Activated CD8-positive, alpha-beta memory T cell treated with anti-CD3 and anti-CD28 coated beads for 1 hour (primary cell): ENCODE results near the gene TUBA4B.
"Not testable (repeated sequence)": the region's sequence is repeated elsewhere in the genome, so short reads cannot be mapped to it uniquely, and the experiment has no call there.

Experiments
- DNase-seq, 2 donors: peaks; one replicate each; pipeline ENCODE4 v3.0.0-alpha.2; 2020; ENCODE audit warnings: low read depth in 1 of 2; ENCODE audit errors: extremely low read depth in 1 of 2

Gene TUBA4B

DNA sequence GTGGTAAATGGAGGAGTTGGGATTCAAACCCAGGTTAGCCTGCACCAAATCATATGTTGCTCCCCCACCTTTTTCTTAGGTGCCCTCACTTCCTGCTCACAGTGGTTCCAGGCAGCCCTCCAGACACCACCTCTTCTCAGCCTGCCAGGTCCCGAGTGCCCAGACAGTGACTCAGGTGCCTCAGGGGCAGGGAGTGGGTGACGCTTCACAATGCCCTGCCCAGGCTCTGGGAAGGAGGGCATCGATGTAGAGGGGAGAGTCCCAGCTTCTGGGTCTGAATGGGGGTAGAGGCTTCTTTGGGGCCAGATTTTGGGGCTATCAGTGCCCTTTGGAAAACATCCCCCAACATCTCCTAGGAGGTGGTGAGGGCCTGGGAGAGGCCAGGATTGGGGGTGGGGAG lies 20.9 kb downstream of the TUBA4B start:
- DNase-seq: no peak

DNA sequence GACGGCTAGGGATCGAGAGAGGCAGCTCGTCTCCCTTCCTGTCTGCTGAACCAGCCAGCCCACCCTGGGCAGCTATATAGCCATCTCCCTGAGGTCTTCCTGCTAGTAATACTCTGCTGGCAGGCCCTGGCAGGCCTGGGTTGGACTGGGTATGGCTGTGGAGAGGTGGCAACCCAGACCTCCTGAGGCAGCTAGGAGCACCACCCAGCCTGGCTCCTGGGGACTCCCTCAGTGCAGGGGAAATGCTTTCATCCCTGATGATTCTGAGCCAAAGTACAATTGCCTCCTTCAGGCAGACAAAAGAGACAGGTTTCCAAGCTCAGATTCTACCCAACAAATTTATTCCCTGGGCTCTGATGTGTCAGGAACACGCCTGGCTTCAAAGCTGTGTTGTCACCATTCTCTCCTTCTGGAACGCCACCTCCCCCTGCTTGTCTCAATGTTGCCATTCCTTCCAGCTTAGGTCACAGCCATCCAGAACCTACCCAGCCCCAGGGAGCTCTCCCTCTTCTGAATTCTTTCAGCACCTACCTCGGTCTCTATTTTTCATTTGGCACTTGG lies 21.4 kb downstream of the TUBA4B start:
- DNase-seq: no peak

DNA sequence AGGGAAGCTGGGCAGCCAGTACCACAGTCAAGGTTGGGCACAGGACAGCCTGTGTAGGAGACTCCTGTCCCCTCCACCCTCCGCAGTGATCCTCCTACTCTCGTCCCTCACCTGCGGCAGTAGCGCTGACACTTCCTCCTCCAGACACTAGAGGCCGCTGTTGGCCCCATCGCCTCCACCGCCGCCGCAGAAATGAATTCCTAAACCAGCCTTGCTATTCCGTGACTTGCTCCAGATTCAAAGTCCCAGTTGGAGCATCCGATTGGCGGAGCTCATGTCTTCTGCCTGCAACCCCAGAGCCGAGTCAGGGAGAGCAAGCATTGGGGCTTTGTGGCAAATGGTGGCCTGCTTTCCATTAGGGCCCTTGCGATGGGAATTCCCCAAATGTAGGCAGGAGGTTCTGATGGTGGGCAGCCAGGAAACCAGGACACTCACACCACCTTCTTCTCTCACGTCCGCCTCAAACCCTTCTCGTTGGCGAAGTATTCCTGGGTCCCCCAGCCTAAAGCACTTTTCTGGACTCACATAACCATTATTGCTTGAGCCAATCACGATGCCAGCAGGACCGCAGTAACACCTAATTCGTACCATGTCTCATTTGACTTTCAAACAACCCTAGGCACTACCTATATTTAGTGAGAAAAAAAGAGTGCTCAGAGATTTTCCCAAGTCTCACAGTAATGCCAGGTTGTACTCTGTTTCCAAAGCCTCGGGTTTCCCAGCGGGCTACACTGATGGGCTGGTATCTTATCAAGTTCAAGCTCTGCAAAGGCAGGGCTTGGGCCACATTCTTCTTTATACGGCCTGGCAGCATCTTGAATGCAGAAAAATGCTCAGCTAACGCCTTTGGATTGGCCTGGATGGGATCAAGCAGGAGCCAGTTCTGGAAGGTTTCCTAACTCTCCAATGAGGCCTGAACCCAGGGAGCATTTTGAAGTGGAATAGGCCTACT lies 24.9 kb downstream of the TUBA4B start:
- DNase-seq: peak in 1 of 2 donors; percentile 62

DNA sequence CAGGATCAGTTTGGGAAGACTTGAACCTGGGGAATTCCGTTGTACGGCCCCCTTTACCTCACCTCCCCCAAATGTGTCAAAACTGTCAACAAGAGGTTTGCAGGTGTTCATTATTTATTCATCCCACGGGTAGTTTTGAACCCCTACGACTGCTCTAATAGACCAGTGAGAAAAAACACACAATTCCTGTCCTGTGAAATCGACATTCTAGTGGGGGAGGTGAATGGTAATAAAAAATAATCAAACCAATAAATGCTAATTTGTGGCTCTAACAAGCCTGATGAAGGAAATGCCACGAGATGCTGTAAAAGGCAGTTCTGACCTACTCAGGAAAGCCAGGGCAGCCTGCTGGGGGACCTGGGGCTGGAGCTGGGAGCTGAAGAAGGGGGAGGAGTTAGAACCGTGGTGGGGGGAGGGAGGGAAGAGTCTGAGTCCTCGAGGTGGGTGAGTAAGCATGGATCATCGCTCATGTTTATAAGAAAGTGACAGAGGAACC lies 25.7 kb downstream of the TUBA4B start:
- DNase-seq: no peak

DNA sequence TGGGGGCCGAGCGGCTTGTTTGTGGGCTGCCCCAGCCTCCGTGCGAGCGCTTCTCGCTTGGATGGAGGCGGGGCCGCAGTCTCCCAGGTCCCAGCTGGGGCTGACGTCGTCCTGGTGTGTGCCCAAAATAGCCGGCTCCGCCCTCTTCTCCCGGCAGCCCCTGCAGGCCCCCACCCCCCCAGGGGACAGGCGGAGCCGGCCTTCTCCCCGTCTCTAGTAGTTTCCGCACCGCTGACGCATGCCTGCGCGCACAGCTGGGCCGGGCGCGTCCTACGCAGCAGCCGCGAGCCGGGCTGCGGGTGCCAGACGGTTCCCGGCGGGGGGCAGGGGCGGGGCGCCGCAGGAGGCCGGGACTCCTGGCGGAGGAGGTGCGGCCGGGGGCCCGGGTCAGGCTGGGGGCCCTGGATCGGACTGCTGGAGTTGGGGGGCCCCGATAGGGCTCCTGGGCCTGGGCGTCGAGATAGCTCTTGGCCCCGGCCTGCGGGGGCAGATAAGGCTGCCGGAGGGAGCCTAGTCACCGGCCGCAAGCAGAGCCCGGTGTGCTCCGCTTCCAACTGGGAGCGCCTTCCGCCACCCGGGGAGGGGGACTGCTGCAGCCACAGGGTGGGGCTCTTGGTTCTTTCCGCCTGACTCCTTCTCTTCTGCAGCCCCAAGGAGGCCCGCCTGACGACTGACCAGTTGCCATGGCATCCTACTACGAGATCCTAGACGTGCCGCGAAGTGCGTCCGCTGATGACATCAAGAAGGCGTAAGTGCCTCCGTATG lies 26.3 kb downstream of the TUBA4B start, which contains the start of gene DNAJB2:
TSS of gene DNAJB2 (plus strand) at position 216 of the 765 bp plus-strand sequence. CDS start at position 684, 468 bp downstream.
- peak; percentile 98 for DNase-seq

DNA sequence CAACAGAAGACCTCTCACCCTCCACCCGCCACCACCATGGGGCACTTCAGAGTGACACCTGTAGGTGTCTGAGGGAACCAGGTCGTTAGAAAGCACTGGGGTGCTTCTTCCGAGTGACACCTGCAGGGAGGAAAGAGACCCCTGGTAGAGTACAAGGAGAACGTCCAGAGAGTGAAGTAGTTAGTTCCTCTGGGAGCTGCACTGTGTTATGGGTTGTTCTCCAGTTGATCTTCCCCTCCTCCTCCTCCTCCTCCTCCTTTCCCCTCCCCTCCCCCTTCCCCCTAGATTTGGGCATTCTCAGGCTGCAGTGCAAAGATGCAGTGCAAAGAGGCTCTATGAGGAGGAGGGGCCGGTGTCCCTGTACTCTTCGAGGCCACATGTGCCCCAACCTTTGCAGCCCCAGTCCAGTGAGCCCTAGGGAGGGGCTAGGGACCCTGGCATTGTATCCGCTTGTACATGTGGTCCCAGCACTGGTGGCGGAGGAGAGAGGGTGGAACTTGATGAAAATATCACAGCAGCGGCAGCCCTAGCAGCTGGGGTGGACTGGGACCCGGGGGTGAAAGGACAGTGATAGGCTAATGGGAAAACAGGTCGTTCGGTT lies 27.0 kb downstream of the TUBA4B start:
- DNase-seq: no peak

DNA sequence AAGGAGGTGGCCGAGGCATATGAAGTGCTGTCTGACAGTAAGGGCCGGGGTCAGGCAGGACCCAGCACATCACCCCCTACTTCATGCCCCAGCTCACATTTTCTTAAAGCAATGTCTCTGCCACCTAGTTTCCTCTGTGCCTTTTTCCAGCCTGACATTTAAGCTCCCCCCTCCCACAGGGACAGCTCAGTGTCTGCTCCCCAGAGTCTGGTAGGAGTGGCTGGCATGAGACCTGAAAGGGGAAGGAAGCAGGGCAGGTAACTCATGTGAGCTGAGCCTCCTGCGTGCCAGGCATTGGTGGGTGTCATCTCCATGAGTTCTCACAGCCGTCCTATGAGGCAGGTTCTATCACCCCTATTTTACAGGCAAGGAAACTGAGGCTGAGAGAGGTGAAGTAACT lies 27.6 kb downstream of the TUBA4B start:
- DNase-seq: no peak

DNA sequence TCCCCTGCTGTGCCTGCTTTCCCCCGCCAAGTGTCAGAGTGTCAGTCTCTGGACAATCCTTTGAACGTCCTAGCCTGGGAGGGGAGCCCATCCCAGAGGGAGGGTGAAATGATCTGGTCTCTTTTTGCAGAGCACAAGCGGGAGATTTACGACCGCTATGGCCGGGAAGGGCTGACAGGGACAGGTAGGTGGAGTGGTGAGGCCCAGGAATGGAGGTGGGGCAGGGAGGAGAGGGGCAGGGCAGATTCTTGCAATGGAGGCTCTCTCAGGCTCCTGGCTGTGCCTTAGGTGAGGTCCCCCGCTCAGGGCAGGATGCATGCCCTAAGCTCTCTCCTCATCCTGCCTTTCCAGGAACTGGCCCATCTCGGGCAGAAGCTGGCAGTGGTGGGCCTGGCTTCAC lies 28.5 kb downstream of the TUBA4B start:
- no peak for DNase-seq

DNA sequence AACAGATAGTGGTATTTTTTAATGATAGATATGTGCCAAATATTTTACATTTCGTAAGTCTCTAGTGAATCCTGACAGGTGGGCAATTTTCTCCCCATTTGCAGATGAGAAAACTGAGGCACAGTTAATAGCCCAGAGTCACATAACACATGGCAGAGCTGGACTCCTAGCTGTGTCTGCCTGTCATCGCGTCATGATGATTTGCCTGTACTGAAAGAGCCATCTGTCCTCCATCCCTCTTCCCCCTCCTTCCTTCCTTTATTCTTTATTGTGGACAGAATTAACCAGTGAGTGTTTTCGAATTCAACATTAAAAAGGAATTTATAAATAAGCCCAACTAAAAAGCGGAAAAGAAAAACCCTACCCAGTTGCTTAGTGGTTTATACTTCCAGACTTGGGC lies 29.3 kb downstream of the TUBA4B start:
- no peak for DNase-seq

DNA sequence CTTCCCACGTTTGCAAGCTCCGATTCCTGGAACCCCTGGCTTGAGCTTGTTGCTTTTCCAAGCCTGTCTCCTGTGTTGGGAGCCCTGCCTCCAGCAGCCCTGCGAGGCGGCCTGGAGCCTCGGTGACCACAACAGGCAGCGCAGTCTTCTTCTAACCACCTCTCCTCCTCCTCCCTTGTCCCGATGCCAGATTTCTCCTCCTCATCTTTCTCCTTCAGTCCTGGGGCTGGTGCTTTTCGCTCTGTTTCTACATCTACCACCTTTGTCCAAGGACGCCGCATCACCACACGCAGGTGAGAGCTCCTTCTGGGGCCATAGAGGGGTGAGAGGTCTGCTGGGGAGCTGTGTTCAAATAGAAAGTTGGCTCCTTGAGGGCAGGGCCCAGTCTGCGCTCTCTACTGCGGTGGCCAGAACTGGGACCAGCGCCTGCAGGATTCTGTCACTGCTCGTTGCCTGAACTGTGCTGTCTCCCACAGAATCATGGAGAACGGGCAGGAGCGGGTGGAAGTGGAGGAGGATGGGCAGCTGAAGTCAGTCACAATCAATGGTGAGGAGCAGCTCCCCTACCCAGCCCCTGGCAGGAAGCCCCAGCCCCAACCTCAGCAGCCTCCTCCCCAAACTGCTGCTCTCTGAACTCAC lies 30.0 kb downstream of the TUBA4B start:
- DNase-seq: no peak

DNA sequence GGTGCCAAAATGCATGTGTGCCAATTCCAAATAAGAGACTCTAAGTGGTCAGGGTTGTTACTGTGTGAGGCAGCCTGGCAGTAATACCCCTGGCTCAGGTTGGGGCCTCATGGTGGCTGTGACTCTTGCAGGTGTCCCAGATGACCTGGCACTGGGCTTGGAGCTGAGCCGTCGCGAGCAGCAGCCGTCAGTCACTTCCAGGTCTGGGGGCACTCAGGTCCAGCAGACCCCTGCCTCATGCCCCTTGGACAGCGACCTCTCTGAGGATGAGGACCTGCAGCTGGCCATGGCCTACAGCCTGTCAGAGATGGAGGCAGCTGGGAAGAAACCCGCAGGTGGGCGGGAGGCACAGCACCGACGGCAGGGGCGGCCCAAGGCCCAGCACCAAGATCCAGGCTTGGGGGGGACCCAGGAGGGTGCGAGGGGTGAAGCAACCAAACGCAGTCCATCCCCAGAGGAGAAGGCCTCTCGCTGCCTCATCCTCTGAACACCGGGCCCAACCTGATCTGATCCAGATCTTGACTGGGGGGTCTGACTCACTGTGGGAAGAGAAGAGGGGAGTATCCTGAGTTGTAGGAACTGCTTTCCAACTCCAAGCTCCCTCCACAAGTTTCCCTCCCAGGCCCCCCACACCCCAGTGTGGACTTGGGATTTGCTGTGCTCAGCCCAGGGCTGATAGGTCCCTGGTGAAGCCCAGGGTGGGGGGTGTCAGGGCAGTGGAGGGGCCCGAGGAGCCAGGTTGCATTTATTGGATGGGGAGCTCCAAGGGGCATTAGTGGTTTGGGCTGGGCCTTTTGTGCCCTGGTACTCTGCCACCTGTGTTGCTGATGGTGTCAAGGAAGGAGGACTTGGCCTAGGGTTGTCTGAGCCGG lies 31.7 kb downstream of the TUBA4B start:
- DNase-seq: no peak

DNA sequence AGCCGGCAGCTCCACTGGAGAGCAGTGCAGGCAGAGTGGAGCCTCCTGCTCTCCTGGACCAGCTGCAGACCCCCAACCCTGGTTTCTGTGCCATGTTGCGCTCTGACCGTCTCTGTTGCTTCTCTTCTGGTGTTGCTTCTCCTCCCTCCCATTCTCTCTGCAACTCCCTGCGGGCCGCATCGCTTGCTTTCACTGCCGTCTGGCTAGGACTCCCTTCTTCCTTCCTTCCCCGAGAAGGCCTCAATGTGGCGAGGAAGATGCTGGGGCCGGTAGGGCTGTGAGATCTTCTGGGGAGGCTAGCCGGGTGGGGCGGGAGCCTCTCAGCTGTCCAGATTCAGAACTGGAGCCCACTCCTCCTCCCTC lies 32.3 kb downstream of the TUBA4B start:
- no peak for DNase-seq

DNA sequence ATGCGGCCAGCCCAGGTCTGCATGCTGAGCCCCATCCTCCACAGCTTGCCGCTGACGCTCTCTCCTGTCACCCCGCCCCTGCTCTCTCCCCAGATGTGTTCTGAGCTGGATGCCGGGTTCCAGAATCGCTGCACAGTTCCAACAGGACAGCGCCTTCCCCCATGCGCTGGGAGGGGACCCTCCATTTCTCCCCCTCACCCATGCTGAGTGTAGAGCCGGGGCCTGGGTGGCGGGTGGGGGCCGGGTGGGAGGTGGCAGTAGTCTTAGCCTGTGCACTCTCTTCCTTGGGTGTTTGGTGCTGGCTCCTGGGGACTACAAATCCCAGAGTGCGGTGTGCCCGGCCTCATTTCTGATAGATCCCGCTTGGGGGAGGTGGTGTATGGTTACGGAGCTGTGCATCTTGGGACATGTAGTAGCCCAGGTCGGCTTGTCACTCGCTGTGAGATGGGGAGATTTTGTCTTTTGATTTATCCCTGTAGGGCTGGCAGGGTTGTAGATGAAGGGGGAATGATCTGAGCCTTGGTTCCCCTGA lies 32.9 kb downstream of the TUBA4B start:
- no peak for DNase-seq

DNA sequence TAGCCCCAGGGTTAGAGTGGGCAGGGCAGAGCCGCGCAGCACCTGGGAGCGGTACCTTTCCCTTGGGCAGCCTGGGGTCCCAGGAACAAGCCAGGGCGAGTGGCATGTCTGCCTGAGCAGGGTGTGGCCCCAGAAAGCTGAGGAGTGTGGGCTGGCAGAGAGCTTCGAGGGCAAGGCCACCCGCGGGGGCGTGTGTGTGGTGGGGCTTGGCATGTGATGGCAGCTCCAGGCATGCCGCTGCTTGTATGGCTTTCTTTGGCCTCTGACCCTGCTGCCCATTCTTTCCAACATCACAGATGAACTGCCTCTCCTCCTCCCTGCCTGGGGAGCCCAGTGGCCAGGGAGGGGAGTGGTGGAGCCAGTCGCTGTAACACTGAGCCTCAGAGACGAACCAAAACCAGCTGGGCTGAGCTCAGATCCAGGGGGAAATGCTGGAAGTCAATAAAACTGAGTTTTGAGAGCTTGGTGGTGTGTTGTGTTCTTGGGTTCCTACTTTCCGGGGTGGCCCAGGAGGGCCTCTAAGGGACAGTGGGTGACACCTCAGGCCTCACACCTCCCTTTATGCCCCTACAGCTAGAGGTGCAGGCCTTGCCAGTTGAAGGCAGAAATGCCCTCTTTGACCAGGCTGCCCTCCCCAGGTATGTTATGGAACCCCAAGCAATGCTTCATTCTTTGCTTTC lies 33.5 kb downstream of the TUBA4B start:
- no peak for DNase-seq

DNA sequence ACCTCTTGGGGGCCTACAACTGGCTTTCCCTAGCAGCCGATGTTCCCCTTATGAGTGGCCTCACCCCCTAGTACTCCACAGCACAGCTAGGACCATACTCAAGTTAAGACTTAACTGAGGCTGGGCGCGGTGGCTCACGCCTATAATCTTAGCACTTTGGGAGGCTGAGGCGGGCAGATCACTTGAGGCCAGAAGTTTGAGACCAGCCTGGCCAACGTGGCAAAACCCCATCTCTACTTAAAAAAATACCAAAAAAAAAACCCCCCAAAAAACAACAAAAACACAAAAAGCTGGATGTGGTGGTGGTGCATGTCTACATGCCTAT lies 34.0 kb downstream of the TUBA4B start:
- DNase-seq: not testable (repeated sequence)

DNA sequence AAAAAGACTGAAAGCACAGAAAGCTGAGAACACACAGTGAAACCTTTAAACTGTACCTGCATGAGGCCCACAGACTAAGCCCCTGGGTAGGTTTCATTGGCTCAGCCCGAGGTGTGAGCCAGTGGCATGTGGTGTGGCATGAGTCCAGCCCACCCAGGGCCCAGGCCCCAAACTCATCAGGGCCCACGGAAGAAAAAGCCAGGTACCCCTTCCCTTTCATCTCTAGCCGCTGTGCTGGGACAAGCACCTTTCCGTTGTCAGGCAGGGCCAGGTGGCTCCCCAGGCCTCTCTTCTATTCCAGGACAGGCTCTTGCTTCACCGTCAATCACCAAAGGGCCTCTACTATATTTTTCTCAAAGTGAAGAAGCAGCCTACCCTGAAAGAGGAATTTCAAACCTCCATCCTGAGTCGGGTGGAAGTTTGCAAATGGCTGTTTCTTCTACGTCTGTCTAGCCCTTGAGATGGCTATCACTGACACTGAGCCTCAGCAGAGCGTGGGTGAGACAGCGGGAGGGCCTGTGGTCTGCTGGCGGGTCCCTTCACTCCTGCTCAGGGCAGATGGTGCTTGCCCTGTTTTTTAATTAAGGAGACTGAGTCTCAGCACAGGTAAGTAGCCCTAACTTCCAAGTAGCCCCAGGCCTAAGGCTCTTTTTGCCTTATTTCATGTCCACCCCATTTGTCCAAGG lies 34.7 kb downstream of the TUBA4B start:
- no peak for DNase-seq

DNA sequence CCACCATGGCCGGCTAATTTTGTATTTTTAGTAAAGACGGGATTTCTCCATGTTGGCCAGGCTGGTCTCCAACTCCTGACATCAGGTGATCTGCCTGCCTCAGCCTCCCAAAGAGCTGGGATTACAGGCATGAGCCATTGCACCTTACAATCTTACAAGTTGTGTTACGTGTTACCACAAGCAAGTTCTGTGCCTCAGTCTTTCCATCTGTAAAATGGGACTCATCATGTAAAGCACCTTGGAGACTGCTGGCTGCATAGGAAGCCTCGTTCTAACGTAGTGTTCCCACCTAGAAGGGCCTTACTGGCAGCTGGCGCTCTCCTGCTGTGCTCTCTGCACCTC lies 36.1 kb downstream of the TUBA4B start:
- DNase-seq: no peak

DNA sequence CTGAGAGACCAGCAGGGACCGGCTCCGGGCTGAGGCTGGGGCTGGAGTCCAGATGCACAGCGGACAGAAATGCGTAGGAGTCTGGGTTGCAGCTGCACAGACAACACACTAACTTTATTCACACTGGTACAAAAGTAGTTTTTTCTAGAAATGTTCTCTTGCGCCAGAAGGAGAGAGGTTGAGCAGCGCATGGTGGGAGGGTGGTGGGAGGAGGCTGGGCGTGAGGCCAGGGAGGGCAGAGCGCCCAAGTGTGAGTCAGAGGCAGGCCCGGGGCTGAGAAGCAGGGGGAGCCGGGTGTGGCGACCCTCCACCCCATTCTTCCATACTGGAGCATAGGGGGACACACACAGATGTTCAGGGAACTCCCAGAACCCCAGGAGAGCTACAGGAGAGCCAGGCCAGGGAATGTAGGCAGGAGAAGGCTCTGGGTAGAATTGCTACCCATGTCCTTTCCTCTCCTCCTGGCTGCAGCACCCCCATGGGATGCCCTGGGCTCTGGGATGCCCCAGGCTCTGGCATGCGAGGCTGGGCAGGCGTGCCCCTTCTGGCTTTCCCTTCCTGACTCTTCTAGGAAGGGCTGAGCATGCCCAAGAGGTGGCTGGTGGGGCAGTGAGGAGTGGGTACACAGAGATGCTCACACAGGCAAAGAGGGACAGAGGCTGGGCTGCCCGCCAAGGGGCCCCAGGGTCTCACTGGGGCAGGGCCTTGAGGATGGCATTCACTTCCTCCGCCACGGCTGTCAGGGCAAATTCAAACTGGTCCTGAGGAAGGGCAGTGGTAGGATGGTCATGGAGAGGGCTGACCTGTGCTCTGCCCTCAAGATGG lies 36.7 kb downstream of the TUBA4B start:
- no peak for DNase-seq
